ENCODE measurements around the gene TERF2IP.
A peak's percentile ranks its signal among the peaks of the same experiment; 100 is the strongest.

The TERF2IP gene

GRCh38 chr16:75648265-75649076 lies 898 bp downstream of the TERF2IP start:
- TF ChIP-seq CTCF (IDR thresholded peaks at IDR 0.05; ENCODE audit: control extremely low read depth, extremely low read depth, low read depth, missing control alignments) = no peak
- DNase-seq (ENCODE audit: extremely low spot score) = peak; percentile 81
- ChIA-PET POLR2A (interaction anchor here (0.6 to 2.0 kb wide), 11 partner anchors 10 to 214 kb away, joined by 3 to 12 read pairs (median 5); partner anchors contain the start of genes ADAT1 and GABARAPL2), CTCF (interaction anchor here (0.9 to 2.6 kb wide), 11 partner anchors 8 to 414 kb away, joined by 3 to 12 read pairs (median 4); partner anchors contain the start of gene ADAT1)

GRCh38 chr16:75653922-75654321 lies 6.3 kb downstream of the TERF2IP start:
- CTCF ChIA-PET = interaction anchor here (1.5 kb wide), 1 partner anchor 110 kb away, joined by 5 read pairs; no protein-coding TSS in a partner anchor
- no peak for TF ChIP-seq CTCF (IDR thresholded peaks at IDR 0.05; ENCODE audit: control extremely low read depth, extremely low read depth, low read depth, missing control alignments)
- no peak for DNase-seq (ENCODE audit: extremely low spot score)
- POLR2A ChIA-PET = no interaction called here

- DNase-seq (ENCODE audit: extremely low spot score) = no peak
- CTCF ChIA-PET = no interaction called here
- POLR2A ChIA-PET = interaction anchor here (1.2 kb wide), 1 partner anchor 35 kb away, joined by 3 read pairs; the partner anchor contains the start of gene ADAT1
- no peak for TF ChIP-seq CTCF (IDR thresholded peaks at IDR 0.05; ENCODE audit: control extremely low read depth, extremely low read depth, low read depth, missing control alignments)
Measured at GRCh38 chr16:75658175-75658574, 10.6 kb downstream of the TERF2IP start.

- TF ChIP-seq CTCF (IDR thresholded peaks at IDR 0.05; ENCODE audit: control extremely low read depth, extremely low read depth, low read depth, missing control alignments) = no peak
- ChIA-PET POLR2A (interaction anchor here (0.9 kb wide), 1 partner anchor 13 kb away, joined by 4 read pairs; the partner anchor contains the start of genes KARS1 and TERF2IP), CTCF (interaction anchor here (1.4 kb wide), 1 partner anchor 104 kb away, joined by 5 read pairs; no protein-coding TSS in a partner anchor)
- no peak for DNase-seq (ENCODE audit: extremely low spot score)
Measured at GRCh38 chr16:75660321-75660720, 12.7 kb downstream of the TERF2IP start.

- DNase-seq (ENCODE audit: extremely low spot score) = no peak
- ChIA-PET POLR2A (no interaction called here), CTCF (no interaction called here)
- TF ChIP-seq CTCF (IDR thresholded peaks at IDR 0.05; ENCODE audit: control extremely low read depth, extremely low read depth, low read depth, missing control alignments) = no peak
Measured at GRCh38 chr16:75660726-75661302, 13.2 kb downstream of the TERF2IP start.

GRCh38 chr16:75667503-75667902 lies 19.9 kb downstream of the TERF2IP start:
- CTCF ChIA-PET = no interaction called here
- TF ChIP-seq CTCF (IDR thresholded peaks at IDR 0.05; ENCODE audit: control extremely low read depth, extremely low read depth, low read depth, missing control alignments) = no peak
- no peak for DNase-seq (ENCODE audit: extremely low spot score)
- POLR2A ChIA-PET = no interaction called here
